GM19240 (cell line): Measurements from ENCODE around the gene EFEMP2.

Experiments used
- DNase-seq: peaks from one replicate; pipeline ENCODE4 v3.0.0; 2011; ENCODE audit warnings: low spot score; ENCODE audit not compliant: insufficient read length

EFEMP2 gene

GRCh38 chr11:65826984-65827735 lies 45.4 kb downstream of the EFEMP2 start:
- DNase-seq = no peak

- no peak for DNase-seq
Measured at GRCh38 chr11:65822776-65823528, 49.6 kb downstream of the EFEMP2 start.

GRCh38 chr11:65821107-65821506 lies 51.5 kb downstream of the EFEMP2 start:
- DNase-seq = no peak

- DNase-seq = peak; percentile 82
Measured at GRCh38 chr11:65817835-65818680, 54.5 kb downstream of the EFEMP2 start.

GRCh38 chr11:65817312-65817834 lies 55.2 kb downstream of the EFEMP2 start:
- no peak for DNase-seq

- DNase-seq = no peak
Measured at GRCh38 chr11:65816696-65817095, 55.9 kb downstream of the EFEMP2 start.
